ENCODE measurements around the gene CEP135.

CEP135 gene

GRCh38 chr4:56004235-56004634 lies 55.5 kb downstream of the CEP135 start:
- H3K9me3 ChIP-seq (ENCODE audit: control insufficient read depth, low read length) = no peaks in the 10 kb centered on the region
- H3K4me1 ChIP-seq (ENCODE audit: control insufficient read depth, insufficient read depth, low read length, poor library complexity, severe bottlenecking) = no peaks in the 10 kb centered on the region
- 89 to 90% methylated on average over 1 of the region's 2 CpGs for WGBS, 2 experiments (ENCODE audit: insufficient coverage in 2 of 2)
- H3K36me3 ChIP-seq (ENCODE audit: control insufficient read depth, insufficient read depth, low read length) = peaks cover 36% of the 10 kb centered on the region
- H3K4me3 ChIP-seq (ENCODE audit: extremely low read depth, insufficient read depth, low read length, poor library complexity, severe bottlenecking) = no peak overlapping the region
- H3K27ac ChIP-seq (ENCODE audit: low read depth, low read length, severe bottlenecking) = no peak overlapping the region

GRCh38 chr4:56007154-56007553 lies 58.4 kb downstream of the CEP135 start:
- Histone ChIP-seq H3K4me1 (ENCODE audit: control insufficient read depth, insufficient read depth, low read length, poor library complexity, severe bottlenecking) (no peaks in the 10 kb centered on the region), H3K9me3 (ENCODE audit: control insufficient read depth, low read length) (no peaks in the 10 kb centered on the region), H3K36me3 (ENCODE audit: control insufficient read depth, insufficient read depth, low read length) (peaks cover 42% of the 10 kb centered on the region), H3K4me3 (ENCODE audit: extremely low read depth, insufficient read depth, low read length, poor library complexity, severe bottlenecking) (no peak overlapping the region), H3K27ac (ENCODE audit: low read depth, low read length, severe bottlenecking) (no peak overlapping the region)

GRCh38 chr4:56008206-56008605 lies 59.5 kb downstream of the CEP135 start:
- Histone ChIP-seq H3K36me3 (ENCODE audit: control insufficient read depth, insufficient read depth, low read length) (peaks cover 49% of the 10 kb centered on the region), H3K27ac (ENCODE audit: low read depth, low read length, severe bottlenecking) (no peak overlapping the region), H3K4me1 (ENCODE audit: control insufficient read depth, insufficient read depth, low read length, poor library complexity, severe bottlenecking) (no peaks in the 10 kb centered on the region), H3K9me3 (ENCODE audit: control insufficient read depth, low read length) (no peaks in the 10 kb centered on the region), H3K4me3 (ENCODE audit: extremely low read depth, insufficient read depth, low read length, poor library complexity, severe bottlenecking) (no peak overlapping the region)

GRCh38 chr4:56026596-56026995 lies 77.9 kb downstream of the CEP135 start:
- H3K4me3 ChIP-seq (ENCODE audit: extremely low read depth, insufficient read depth, low read length, poor library complexity, severe bottlenecking) = no peak overlapping the region
- no peaks in the 10 kb centered on the region for H3K4me1 ChIP-seq (ENCODE audit: control insufficient read depth, insufficient read depth, low read length, poor library complexity, severe bottlenecking)
- peaks cover 57% of the 10 kb centered on the region for H3K36me3 ChIP-seq (ENCODE audit: control insufficient read depth, insufficient read depth, low read length)
- H3K27ac ChIP-seq (ENCODE audit: low read depth, low read length, severe bottlenecking) = no peak overlapping the region
- H3K9me3 ChIP-seq (ENCODE audit: control insufficient read depth, low read length) = no peaks in the 10 kb centered on the region

- no peaks in the 10 kb centered on the region for H3K4me1 ChIP-seq (ENCODE audit: control insufficient read depth, insufficient read depth, low read length, poor library complexity, severe bottlenecking)
- no peak overlapping the region for H3K27ac ChIP-seq (ENCODE audit: low read depth, low read length, severe bottlenecking)
- no peaks in the 10 kb centered on the region for H3K9me3 ChIP-seq (ENCODE audit: control insufficient read depth, low read length)
- H3K4me3 ChIP-seq (ENCODE audit: extremely low read depth, insufficient read depth, low read length, poor library complexity, severe bottlenecking) = no peak overlapping the region
- 100% methylated on average over 1 of the region's 3 CpGs; no CpG with 5 or more reads in 1 of the 2 experiments for WGBS, 2 experiments (ENCODE audit: insufficient coverage in 2 of 2)
- H3K36me3 ChIP-seq (ENCODE audit: control insufficient read depth, insufficient read depth, low read length) = peaks cover 55% of the 10 kb centered on the region
Observed at GRCh38 chr4:56028165-56028564, 79.4 kb downstream of the CEP135 start.

- Histone ChIP-seq H3K9me3 (ENCODE audit: control insufficient read depth, low read length) (no peaks in the 10 kb centered on the region), H3K36me3 (ENCODE audit: control insufficient read depth, insufficient read depth, low read length) (no peaks in the 10 kb centered on the region), H3K27ac (ENCODE audit: low read depth, low read length, severe bottlenecking) (no peak overlapping the region), H3K4me3 (ENCODE audit: extremely low read depth, insufficient read depth, low read length, poor library complexity, severe bottlenecking) (no peak overlapping the region), H3K4me1 (ENCODE audit: control insufficient read depth, insufficient read depth, low read length, poor library complexity, severe bottlenecking) (no peaks in the 10 kb centered on the region)
- WGBS, 2 experiments (ENCODE audit: insufficient coverage in 2 of 2) = 91 to 94% methylated on average over 6 of the region's 8 CpGs
Observed at GRCh38 chr4:56038487-56039162, 89.9 kb downstream of the CEP135 start.

GRCh38 chr4:56040842-56041241 lies 92.1 kb downstream of the CEP135 start:
- Histone ChIP-seq H3K4me1 (ENCODE audit: control insufficient read depth, insufficient read depth, low read length, poor library complexity, severe bottlenecking) (no peaks in the 10 kb centered on the region), H3K4me3 (ENCODE audit: extremely low read depth, insufficient read depth, low read length, poor library complexity, severe bottlenecking) (no peak overlapping the region), H3K36me3 (ENCODE audit: control insufficient read depth, insufficient read depth, low read length) (no peaks in the 10 kb centered on the region), H3K9me3 (ENCODE audit: control insufficient read depth, low read length) (no peaks in the 10 kb centered on the region), H3K27ac (ENCODE audit: low read depth, low read length, severe bottlenecking) (no peak overlapping the region)
- 49% methylated on average over 2 of the region's 2 CpGs; no CpG with 5 or more reads in 1 of the 2 experiments for WGBS, 2 experiments (ENCODE audit: insufficient coverage in 2 of 2)

GRCh38 chr4:56042225-56042624 lies 93.5 kb downstream of the CEP135 start:
- H3K9me3 ChIP-seq (ENCODE audit: control insufficient read depth, low read length) = no peaks in the 10 kb centered on the region
- no peak overlapping the region for H3K4me3 ChIP-seq (ENCODE audit: extremely low read depth, insufficient read depth, low read length, poor library complexity, severe bottlenecking)
- no peaks in the 10 kb centered on the region for H3K4me1 ChIP-seq (ENCODE audit: control insufficient read depth, insufficient read depth, low read length, poor library complexity, severe bottlenecking)
- WGBS, 2 experiments (ENCODE audit: insufficient coverage in 2 of 2) = 100% methylated on average over 1 of the region's 1 CpG
- H3K27ac ChIP-seq (ENCODE audit: low read depth, low read length, severe bottlenecking) = no peak overlapping the region
- H3K36me3 ChIP-seq (ENCODE audit: control insufficient read depth, insufficient read depth, low read length) = no peaks in the 10 kb centered on the region

- WGBS, 2 experiments (ENCODE audit: insufficient coverage in 2 of 2) = 24 to 33% methylated on average over 2 to 5 of the region's 5 CpGs
- no peaks in the 10 kb centered on the region for H3K4me1 ChIP-seq (ENCODE audit: control insufficient read depth, insufficient read depth, low read length, poor library complexity, severe bottlenecking)
- peak overlapping the region; percentile 81 for H3K4me3 ChIP-seq (ENCODE audit: extremely low read depth, insufficient read depth, low read length, poor library complexity, severe bottlenecking)
- H3K27ac ChIP-seq (ENCODE audit: low read depth, low read length, severe bottlenecking) = no peak overlapping the region
- no peaks in the 10 kb centered on the region for H3K36me3 ChIP-seq (ENCODE audit: control insufficient read depth, insufficient read depth, low read length)
- no peaks in the 10 kb centered on the region for H3K9me3 ChIP-seq (ENCODE audit: control insufficient read depth, low read length)
Observed at GRCh38 chr4:56048383-56048701, 99.6 kb downstream of the CEP135 start.

- 0% methylated on average over 48 to 60 of the region's 81 CpGs for WGBS, 2 experiments (ENCODE audit: insufficient coverage in 2 of 2)
- peak overlapping the region; percentile 81 for H3K4me3 ChIP-seq (ENCODE audit: extremely low read depth, insufficient read depth, low read length, poor library complexity, severe bottlenecking)
- no peaks in the 10 kb centered on the region for H3K9me3 ChIP-seq (ENCODE audit: control insufficient read depth, low read length)
- H3K4me1 ChIP-seq (ENCODE audit: control insufficient read depth, insufficient read depth, low read length, poor library complexity, severe bottlenecking) = no peaks in the 10 kb centered on the region
- peak overlapping the region; percentile 86 for H3K27ac ChIP-seq (ENCODE audit: low read depth, low read length, severe bottlenecking)
- no peaks in the 10 kb centered on the region for H3K36me3 ChIP-seq (ENCODE audit: control insufficient read depth, insufficient read depth, low read length)
Observed at GRCh38 chr4:56048702-56049431, 100.1 kb downstream of the CEP135 start.

GRCh38 chr4:56050625-56051024 lies 101.9 kb downstream of the CEP135 start:
- Histone ChIP-seq H3K4me1 (ENCODE audit: control insufficient read depth, insufficient read depth, low read length, poor library complexity, severe bottlenecking) (no peaks in the 10 kb centered on the region), H3K4me3 (ENCODE audit: extremely low read depth, insufficient read depth, low read length, poor library complexity, severe bottlenecking) (peak overlapping the region; percentile 81), H3K9me3 (ENCODE audit: control insufficient read depth, low read length) (no peaks in the 10 kb centered on the region), H3K27ac (ENCODE audit: low read depth, low read length, severe bottlenecking) (no peak overlapping the region), H3K36me3 (ENCODE audit: control insufficient read depth, insufficient read depth, low read length) (no peaks in the 10 kb centered on the region)
- no CpG with 5 or more reads among the region's 2 CpGs for WGBS, 2 experiments (ENCODE audit: insufficient coverage in 2 of 2)
